NK-92 treated with Interleukin-12 subunit alpha and Interleukin-12 subunit beta, amount 100 ng/mL, for 24 hours (cell line): ENCODE measurements around the gene CCDC192.

ENCODE experiments used
- DNase-seq: peaks from one replicate; lab custom pipeline; 2025; lab: John Stamatoyannopoulos, UW

CCDC192 gene

GRCh38 chr5:127958421-127959011 is 255.3 kb downstream of the CCDC192 start:
- no peak for DNase-seq

DNA sequence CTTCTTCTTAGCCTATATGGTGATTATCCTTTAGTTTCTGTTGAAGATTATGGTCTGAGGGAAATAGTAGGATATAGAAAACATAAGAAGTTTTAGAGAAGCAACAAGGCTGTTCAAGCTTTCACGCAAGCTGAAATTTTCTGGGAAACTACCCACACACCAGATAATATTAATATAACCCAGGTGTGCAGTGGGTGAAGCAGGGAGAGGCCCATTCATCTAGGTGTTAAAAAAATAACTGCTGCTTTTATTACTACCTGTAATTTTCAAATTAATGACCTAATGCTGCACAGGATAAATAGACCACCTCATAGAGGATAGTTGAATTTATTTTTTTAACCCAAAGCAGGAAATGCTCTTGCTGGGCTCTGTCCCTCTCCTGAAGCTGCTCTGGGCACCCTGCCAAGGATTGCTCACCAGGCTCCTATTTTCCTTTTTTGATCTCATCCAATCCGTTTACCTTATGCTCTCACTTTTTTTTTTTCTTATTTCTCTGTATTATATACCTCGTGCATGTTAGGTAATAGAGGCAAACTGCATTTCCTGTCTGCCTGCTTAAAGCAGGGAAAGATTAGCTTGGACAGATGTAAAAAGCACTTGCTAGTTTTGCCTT is 256.1 kb downstream of the CCDC192 start:
- DNase-seq: no peak

DNA sequence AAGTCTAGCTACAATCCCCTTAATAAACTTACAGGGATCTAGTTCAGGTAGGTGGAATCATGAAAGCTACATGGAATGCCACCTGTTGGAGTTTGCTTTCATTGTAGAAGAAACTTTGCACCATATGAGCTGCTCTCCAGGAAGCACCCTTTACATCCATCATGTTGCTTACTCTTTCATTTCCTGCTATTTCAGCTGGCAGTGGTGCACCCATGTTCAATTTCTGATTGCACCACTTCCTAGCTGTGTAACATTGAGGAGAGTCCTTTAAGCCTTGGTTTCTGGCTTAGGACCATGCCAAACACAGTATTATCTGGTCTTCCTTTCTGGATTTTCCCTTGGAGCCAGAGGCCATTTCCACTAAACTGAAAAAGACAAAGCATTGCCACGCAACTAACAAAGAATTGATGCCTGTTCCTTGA is 257.1 kb downstream of the CCDC192 start:
- no peak for DNase-seq

DNA sequence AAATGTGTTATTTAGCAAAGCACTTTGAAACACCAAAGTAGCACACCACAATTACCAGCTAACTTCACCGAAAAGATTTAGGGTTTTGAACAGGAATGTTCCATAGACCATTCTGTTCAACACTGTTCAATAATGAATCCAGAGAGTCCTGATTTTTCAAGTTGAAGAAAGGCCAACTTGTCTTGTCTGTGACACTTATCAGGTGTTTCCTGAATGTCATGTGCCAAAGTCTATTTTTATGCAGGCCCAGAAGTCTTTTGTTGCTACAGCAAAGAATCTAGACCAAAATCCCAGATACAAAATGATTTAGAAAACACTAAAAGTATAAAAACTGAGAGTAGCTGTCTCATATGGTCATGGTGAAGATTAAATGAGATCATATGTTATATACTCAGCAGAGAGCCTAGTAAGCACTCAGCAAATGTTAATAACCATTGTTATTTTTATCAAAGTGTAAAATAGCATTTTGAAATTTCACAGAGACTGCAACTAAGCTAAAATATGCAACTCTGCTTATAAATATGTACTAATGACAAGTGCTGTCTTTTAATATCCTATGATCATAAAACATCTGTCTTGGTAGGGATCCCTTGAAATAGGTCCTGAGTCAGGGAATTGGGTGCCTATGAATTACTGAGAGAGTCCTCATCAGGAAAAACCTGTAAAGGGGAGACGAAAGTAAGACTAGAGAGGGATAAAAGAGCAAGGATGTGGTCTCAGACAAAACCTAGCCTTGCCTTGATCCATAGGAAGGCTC is 258.0 kb downstream of the CCDC192 start:
- DNase-seq: no peak

- no peak for DNase-seq
These were observed 258.6 kb downstream of the CCDC192 start for GRCh38 chr5:127961763-127962145.

- DNase-seq: no peak
These were observed 259.3 kb downstream of the CCDC192 start for GRCh38 chr5:127962491-127962890.

DNA sequence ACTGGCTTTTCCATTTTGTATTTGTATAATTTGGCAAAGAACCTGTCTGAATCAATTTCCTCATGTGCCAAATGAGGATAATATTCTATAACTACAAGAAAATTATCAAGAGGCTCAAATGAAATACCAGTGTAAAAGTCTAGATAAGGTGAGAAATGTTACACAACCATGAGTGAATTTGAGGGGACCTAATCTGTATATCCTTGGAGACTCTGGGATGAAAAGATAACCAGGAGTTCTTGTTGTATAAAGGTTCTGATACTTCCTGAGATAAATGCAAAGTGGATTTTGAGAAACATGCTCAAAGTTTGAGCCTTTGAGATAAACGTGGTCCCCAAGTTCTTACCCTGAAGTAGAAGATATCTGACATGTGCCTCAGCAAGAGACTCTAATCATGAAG is 260.0 kb downstream of the CCDC192 start:
- DNase-seq: no peak

DNA sequence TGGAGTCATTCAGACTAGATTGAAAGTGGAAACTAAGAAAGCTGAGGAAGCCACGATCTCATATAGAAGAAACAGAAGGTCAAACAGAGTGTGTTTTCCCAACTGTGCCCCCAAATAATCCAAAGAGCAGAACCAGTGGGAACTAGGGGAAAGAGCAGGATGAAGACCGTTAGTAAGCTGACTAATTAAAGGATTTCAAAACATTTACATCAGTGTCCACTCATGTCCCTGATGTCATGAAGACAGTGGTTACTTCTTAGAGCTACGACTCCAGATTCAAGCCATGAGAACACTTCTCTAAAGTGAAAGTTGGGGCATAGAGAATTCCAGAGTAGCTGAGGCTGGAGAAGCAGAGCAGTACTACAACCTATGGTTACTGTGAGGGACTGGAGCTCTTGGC is 260.7 kb downstream of the CCDC192 start:
- DNase-seq: no peak

DNA sequence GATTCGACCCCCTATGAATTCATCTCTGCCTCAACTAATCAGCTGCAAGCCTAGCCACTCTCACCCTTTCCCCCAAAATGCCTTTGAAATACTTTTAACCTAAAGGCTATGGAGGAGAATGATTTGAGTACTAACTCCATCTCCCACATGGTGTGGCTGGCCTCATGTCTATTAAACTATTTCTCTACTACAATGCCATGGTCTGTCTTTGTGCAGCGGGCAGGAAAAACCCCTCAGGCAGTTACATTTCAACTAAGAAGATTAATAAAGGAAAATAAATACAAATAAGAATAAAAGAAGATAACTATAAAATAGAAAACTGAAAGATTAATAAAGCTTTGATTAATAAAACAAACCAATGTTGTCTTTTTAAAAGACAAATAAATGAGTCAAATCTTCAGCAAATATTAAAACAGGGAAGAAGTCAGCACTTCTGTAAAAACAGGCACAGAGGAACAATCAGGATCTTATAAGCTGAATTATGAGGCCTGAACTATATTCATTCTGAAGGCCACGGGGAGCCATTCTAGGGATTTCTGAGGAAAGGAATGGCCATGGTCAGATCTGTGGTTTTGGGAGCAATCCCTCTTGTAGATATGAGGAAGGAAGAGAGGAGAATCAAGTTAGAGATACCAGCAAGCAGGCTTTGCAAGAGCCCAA is 264.3 kb downstream of the CCDC192 start:
- DNase-seq: no peak

GRCh38 chr5:127967983-127968592 is 264.9 kb downstream of the CCDC192 start:
- DNase-seq: no peak

GRCh38 chr5:127969002-127969401 is 265.8 kb downstream of the CCDC192 start:
- DNase-seq: no peak

DNA sequence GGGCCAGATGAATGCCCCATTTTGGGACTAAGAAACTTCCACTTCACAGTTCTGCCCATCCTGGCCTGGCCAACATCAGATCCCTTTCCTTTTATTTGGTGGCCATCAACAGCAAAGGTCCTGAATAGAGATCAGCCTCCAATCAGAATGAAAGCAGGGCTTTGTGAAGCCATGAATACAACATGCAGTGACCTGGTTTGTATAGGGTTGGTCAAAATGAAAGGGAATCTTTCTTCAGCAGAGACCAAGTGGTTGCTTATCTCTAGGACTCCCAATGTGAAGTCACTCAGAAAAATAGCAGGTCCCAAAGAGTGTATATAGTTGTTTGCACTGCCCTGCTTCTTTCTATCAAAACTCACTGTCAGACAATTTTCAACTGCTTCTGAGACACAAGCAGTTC is 266.5 kb downstream of the CCDC192 start:
- DNase-seq: no peak

DNA sequence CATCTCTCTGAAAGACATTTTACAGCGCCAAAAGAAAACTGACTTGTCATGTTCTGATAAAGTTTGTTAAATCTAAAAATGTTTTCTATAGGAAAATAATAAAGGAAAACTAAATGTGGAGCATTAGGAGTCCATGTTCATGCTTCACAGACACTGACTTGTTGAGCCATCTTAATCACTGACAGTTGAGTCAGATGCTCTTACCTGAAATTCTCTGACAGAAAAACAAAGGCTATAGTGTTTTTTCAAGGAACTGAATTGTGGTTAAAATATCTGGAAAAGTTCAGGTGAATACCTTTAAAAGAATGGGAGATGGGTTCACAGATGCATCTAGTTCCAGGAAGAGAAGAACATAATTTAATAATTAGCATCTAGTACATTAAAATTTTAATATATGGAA is 266.9 kb downstream of the CCDC192 start:
- no peak for DNase-seq

- no peak for DNase-seq
These were observed 267.7 kb downstream of the CCDC192 start for GRCh38 chr5:127970854-127971425.

DNA sequence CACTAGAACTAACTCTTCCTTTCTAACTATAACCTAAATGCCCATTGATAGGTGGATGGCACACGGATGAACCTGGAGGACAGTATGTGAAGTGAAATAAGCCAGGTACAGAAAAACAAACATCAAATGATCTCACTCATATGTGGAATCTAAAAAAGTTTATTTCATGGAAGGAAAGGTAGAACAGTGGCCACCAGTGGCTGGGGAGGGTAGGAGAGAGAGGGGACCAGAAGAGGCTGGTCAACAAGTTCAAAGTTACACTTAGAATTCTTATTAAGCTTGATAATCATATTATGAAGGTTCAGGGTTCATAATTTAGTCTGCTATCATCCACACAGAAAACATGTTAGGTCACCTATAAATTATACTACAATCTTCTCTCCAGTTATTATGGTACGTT is 272.8 kb downstream of the CCDC192 start:
- no peak for DNase-seq

DNA sequence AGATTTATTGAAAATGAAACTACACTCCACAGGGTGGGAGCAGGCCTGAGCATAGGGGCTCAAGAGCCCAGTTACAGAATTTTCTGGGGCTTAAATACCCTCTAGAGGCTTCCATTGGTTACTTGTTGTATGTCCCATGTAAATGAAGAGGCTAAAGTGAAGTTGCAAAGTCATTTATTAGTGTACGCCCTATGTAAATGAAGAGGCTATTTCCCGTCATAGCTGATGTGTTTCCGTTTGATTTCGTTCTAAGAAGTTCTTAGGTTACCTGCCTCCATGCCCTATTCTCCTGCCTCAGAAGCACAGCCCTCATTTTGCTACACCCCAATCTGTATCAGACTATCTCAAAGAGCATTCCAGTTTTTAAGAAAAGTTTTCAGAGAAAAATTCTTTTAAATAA is 273.3 kb downstream of the CCDC192 start:
- no peak for DNase-seq

DNA sequence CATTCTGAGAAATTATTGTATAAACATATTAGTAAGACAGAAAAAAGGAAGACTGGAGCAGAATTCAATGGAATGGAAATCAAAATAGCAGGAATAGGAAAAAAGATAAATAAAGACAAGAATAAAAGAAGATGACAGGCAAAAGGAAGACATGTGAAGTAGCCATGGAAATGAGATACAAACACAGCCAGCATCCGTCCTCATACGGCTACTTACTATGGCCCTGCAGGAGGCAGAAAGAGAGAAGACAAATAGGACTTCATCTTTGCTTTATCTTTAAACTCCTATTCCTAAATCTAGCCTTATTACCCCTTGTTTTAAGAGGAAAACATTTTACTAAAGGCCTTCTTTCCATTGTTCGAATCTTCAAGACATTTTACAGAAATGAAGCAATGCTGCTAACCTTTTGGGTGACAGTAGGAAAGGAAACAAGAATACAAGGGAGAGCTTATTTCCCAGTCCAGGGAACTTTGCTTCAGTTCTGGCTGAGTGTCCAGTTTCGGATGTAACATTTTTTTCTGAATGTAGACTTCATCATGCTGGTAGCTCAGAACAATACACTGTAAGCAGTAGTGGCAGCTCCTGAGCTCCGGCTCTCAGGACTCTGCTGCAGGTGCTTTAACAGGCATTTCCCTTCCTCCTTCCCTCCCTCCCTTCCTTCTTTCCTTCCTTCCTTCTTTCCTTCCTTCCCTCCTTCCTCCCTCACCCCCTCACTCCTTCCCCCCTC is 274.0 kb downstream of the CCDC192 start:
- no peak for DNase-seq

DNA sequence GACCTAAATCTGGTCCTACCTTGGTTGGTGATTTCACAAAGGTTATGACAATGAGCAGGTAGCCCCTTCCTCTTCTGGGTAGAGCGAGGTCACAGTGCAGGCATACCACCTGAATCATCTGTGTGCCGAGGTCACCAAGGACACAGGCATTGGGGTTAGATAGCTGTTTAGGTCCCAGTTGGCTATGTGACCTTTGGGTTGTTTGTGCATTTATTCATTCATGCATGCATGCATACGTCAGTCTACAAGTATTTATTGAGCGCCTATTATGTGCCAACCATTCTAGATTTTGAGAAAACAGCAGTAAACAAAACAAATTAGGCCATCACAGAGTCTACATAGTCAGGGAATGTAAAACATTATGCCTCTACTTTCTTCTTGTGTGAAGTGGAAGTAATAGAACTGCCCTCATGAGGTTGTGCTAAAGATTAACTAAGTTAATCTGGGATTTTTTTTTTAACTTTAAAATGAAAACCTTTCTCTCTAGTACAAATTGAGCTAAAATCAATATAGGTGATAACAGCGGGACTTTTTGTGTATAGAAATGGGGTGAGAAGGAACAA is 275.6 kb downstream of the CCDC192 start:
- no peak for DNase-seq

GRCh38 chr5:127979475-127979874 is 276.3 kb downstream of the CCDC192 start:
- DNase-seq: no peak

GRCh38 chr5:127980843-127981242 is 277.7 kb downstream of the CCDC192 start:
- no peak for DNase-seq

DNA sequence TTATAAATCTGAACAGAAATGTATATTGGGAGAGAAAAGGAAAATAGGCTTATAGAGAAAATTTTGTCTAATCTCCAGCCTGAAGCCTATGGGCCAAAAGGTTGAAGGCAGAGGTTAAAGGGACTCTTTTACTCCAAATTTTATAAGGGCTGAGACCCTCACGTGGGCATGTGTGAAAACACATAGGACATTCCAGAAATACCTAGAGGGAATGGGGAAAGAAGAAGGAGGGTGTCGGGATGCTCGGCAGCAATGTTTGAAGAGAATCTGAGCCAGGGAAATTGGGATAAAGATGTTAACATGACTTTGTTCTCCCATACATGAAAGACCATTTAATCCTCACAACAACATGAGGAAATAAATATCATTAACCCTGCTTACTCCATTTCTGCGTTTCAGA is 278.3 kb downstream of the CCDC192 start:
- DNase-seq: no peak
